OCI-LY7 (cell line): ENCODE measurements around the gene C15orf61. TPM values are rescaled to one million over a fixed set of nuclear protein-coding genes. Genes with fewer than 3 reads are reported as not detected.

Experiments used
- BruUV-seq: library from RNA; stranded (reverse); fragments of 400-500 nt; replicated peaks from 2 replicates; lab custom pipeline; 2021; lab: Mats Ljungman, UMichigan
- CTCF ChIA-PET: fragments of 300-600 bp; sonication (Branson Sonifier 250); formaldehyde crosslinking; loops from one replicate; lab custom pipeline; 2022; ENCODE audit warnings: antibody characterized with exemption; ENCODE audit not compliant: unreplicated experiment; lab: Charles Lee
- POLR2A ChIA-PET: fragments of 300-600 bp; sonication (Branson Sonifier 250); formaldehyde crosslinking; loops from one replicate; lab custom pipeline; 2022; ENCODE audit warnings: antibody characterized with exemption; lab: Charles Lee
- DNase-seq: peaks from one replicate; pipeline ENCODE4 v3.0.0-alpha.2; 2015; ENCODE audit warnings: low spot score
- H2AFZ ChIP-seq: fragments of 200-600 bp; sonication (generic), shearing (Covaris generic); 2 replicates; pipeline ENCODE4 v1.6.1; 2014; ENCODE audit warnings: mild to moderate bottlenecking, antibody characterized with exemption, low read length, moderate library complexity
- H3K27ac ChIP-seq: fragments of 200-600 bp; sonication (generic); 2 replicates; pipeline ENCODE4 v1.5.1; 2014; ENCODE audit warnings: mixed run types, low read depth, mild to moderate bottlenecking, moderate library complexity, low read length, inconsistent platforms; ENCODE audit not compliant: poor library complexity, severe bottlenecking
- H3K36me3 ChIP-seq: fragments of 200-600 bp; sonication (generic); 2 replicates; pipeline ENCODE4 v1.6.1; 2014; ENCODE audit warnings: mild to moderate bottlenecking, antibody characterized with exemption, low read length, moderate library complexity, mixed read lengths; ENCODE audit not compliant: insufficient read depth
- H3K4me1 ChIP-seq: fragments of 200-600 bp; sonication (generic); 2 replicates; pipeline ENCODE4 v1.5.1; 2014; ENCODE audit warnings: mild to moderate bottlenecking, low read length; ENCODE audit not compliant: insufficient read depth, poor library complexity, severe bottlenecking
- H3K4me2 ChIP-seq: fragments of 200-600 bp; sonication (generic); 2 replicates; pipeline ENCODE4 v1.6.1; 2014; ENCODE audit warnings: mild to moderate bottlenecking, low read length
- H3K4me3 ChIP-seq: fragments of 200-600 bp; sonication (generic); 2 replicates; pipeline ENCODE4 v1.5.1; 2014; ENCODE audit warnings: mild to moderate bottlenecking, low read depth, low read length; ENCODE audit not compliant: poor library complexity, severe bottlenecking
- H3K79me2 ChIP-seq: fragments of 200-600 bp; sonication (generic); 2 replicates; pipeline ENCODE4 v1.6.1; 2016; ENCODE audit warnings: low read depth, mild to moderate bottlenecking, low read length, moderate library complexity, mixed read lengths; ENCODE audit not compliant: insufficient read depth
- H3K9me2 ChIP-seq: fragments of 200-600 bp; sonication (generic); 2 replicates; pipeline ENCODE4 v1.6.1; 2016; ENCODE audit warnings: mild to moderate bottlenecking, low read length, mixed read lengths; ENCODE audit not compliant: insufficient read depth
- H3K9me3 ChIP-seq: fragments of 200-600 bp; sonication (generic); 2 replicates; pipeline ENCODE4 v1.6.1; 2014; ENCODE audit warnings: mild to moderate bottlenecking, mixed run types, low read length, mixed read lengths
- H4K20me1 ChIP-seq: fragments of 200-600 bp; sonication (generic); 2 replicates; pipeline ENCODE4 v1.6.1; 2014; ENCODE audit warnings: mild to moderate bottlenecking, antibody characterized with exemption, low read length, moderate library complexity, mixed read lengths; ENCODE audit not compliant: insufficient read depth
- EZH2phosphoT487 ChIP-seq: fragments of 200-600 bp; sonication (generic); IDR thresholded peaks from 2 replicates; pipeline ENCODE4 v1.6.1; 2018; ENCODE audit warnings: low read depth, borderline replicate concordance, mild to moderate bottlenecking, mixed run types, antibody characterized with exemption, low read length, moderate library complexity, mixed read lengths
- intact Hi-C: fragments of 100-400 bp; cut with micrococcal nuclease; formaldehyde crosslinking; loops from one replicate; pipeline ENCODE4 v1.10.0; 2022; ENCODE audit not compliant: unreplicated experiment
- total RNA-seq, 2 experiments: library from RNA; depleted of rRNA in 1 of 2; stranded (reverse); fragments of >200 nt in 1 of 2; shearing (Covaris generic) in 1 of 2; gene quantifications; 2 replicates each; pipeline ENCODE4 v1.2.3, GENCODE V29; 2014 to 2022
- TF ChIP-seq, protein P1 (sequence below): fragments of 200-600 bp; sonication (generic); conservative IDR thresholded peaks from 2 replicates; pipeline ENCODE4 v1.5.1; 2014; ENCODE audit warnings: mild to moderate bottlenecking, antibody characterized with exemption, low read length, moderate library complexity, mixed read lengths

C15orf61 gene
- total RNA-seq, 2 experiments from 2014 or later = 9.3 to 13.3 TPM

DNA sequence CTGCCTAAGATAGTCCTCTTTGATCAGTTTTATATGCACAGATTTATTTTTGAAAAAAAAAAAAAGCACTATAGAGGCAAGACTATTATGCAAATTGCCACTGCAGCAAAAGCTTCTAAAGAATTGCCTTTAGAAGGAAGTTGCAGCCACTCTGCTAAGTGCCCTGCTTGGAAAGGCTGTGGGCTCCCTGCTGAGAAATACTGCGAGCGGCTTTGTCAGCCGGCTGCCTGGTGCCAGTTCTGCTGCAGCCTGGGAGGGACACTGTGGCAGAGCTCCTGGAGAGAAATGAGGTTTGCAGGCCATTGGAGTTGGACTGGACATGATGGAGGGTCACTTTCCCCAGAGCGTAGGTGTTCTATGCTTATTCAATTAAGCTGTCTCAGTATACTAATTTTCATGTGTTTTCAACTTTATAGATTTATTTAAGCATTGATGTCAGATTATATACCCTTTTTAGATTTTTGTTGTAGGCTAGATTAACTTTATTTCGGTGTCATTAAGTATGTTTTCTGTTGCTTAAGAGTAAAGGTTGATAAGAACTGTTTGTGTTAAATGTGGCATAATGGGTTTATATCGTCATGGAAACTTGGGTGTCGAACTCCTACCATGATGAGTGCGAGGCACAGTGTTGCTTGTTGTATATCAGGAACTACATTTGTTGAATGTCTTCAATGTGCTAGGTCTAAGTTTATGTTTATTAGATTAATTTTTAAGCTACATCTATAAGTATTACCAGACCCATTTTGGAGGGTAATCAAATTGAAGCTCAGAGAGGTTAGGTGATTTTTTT, 28.1 kb downstream of the C15orf61 start:
- H4K20me1 ChIP-seq = no peaks in the 10 kb centered on the region; the same call in 1 of the 2 replicates
- ChIA-PET CTCF (no interaction called here), POLR2A (interaction anchor here (1.4 to 1.9 kb wide), 2 partner anchors 8 to 235 kb away, joined by 3 to 9 read pairs; no protein-coding TSS in a partner anchor)
- peak overlapping the region; percentile 50 for H3K4me2 ChIP-seq
- H3K4me3 ChIP-seq = peak overlapping the region; percentile 7
- H2AFZ ChIP-seq = no peak overlapping the region
- no peaks in the 10 kb centered on the region for H3K9me2 ChIP-seq
- DNase-seq = peak; percentile 44
- BruUV-seq = no TSS peak
- peak overlapping the region; percentile 27 for H3K27ac ChIP-seq
- TF ChIP-seq, protein P1, sequence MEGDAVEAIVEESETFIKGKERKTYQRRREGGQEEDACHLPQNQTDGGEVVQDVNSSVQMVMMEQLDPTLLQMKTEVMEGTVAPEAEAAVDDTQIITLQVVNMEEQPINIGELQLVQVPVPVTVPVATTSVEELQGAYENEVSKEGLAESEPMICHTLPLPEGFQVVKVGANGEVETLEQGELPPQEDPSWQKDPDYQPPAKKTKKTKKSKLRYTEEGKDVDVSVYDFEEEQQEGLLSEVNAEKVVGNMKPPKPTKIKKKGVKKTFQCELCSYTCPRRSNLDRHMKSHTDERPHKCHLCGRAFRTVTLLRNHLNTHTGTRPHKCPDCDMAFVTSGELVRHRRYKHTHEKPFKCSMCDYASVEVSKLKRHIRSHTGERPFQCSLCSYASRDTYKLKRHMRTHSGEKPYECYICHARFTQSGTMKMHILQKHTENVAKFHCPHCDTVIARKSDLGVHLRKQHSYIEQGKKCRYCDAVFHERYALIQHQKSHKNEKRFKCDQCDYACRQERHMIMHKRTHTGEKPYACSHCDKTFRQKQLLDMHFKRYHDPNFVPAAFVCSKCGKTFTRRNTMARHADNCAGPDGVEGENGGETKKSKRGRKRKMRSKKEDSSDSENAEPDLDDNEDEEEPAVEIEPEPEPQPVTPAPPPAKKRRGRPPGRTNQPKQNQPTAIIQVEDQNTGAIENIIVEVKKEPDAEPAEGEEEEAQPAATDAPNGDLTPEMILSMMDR = no peak
- no peak for TF ChIP-seq EZH2phosphoT487
- intact Hi-C loops = no loop called here
- H3K36me3 ChIP-seq = peaks cover 45% of the 10 kb centered on the region
- peaks cover 11% of the 10 kb centered on the region; the same call in 1 of the 2 replicates for H3K79me2 ChIP-seq
- no peaks in the 10 kb centered on the region for H3K9me3 ChIP-seq
- peaks cover 41% of the 10 kb centered on the region for H3K4me1 ChIP-seq

DNA sequence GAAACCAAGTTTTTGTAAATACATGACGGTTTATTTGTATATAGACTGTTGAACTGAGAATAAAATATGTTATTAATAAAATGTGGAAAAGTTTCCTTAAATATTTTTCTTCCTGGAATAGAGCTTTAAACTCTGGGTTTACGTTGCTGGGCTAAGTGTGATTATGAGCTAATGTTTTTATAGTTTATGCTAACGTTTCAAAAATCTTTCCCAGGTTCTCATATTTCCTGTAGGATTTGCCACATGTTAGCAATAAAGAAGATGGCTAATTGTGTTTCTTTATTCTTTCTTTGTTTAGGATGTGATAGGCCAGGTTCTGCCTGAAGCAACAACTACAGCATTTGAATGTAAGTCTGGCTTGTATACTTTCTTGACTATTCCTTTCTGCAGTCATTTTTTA, 28.8 kb downstream of the C15orf61 start:
- no TSS peak for BruUV-seq
- intact Hi-C loops = no loop called here
- peaks cover 36% of the 10 kb centered on the region for H3K4me1 ChIP-seq
- no peaks in the 10 kb centered on the region; the same call in 1 of the 2 replicates for H4K20me1 ChIP-seq
- H3K79me2 ChIP-seq = peaks cover 11% of the 10 kb centered on the region; the same call in 1 of the 2 replicates
- TF ChIP-seq, protein P1 = no peak
- TF ChIP-seq EZH2phosphoT487 = no peak
- DNase-seq = no peak
- CTCF ChIA-PET = no interaction called here
- no peak overlapping the region for H3K4me3 ChIP-seq
- H3K27ac ChIP-seq = no peak overlapping the region
- no peaks in the 10 kb centered on the region for H3K9me3 ChIP-seq
- H2AFZ ChIP-seq = no peak overlapping the region
- POLR2A ChIA-PET = interaction anchor here (1.2 to 1.9 kb wide), 4 partner anchors 8 to 235 kb away, joined by 3 to 9 read pairs (median 3); no protein-coding TSS in a partner anchor
- peak overlapping the region; percentile 50; the same call in 1 of the 2 replicates for H3K4me2 ChIP-seq
- H3K9me2 ChIP-seq = no peaks in the 10 kb centered on the region
- peaks cover 51% of the 10 kb centered on the region for H3K36me3 ChIP-seq
